Measurements from ENCODE around the gene ASTN2. TPM values are rescaled to one million over a fixed set of nuclear protein-coding genes. Genes with fewer than 3 reads are reported as not detected.

The ASTN2 gene
- total RNA-seq, 1 experiment from 2014 or later: 4.8 TPM

DNA sequence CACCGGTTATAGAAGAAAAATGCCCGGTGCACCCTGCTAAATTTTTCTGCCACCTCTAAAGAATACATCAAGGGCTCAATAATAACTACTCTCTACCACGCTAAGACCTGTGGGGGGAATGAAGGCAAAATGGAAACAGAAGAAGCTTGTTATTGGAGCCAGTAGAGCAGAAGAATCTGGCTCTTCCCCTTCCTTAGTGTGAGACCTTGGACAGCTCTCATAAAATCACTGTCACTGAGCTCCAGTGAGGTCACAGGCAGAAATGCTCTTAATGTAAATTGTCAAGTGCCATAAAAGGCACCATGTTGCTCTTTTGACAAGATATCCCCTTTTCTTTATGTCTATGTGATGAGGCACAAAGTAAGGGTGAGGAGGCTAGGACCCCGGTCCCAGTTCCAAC, 74.4 kb downstream of the ASTN2 start:
- no peak overlapping the region for H3K27ac ChIP-seq (ENCODE audit: low read depth, low read length)
- H3K36me3 ChIP-seq (ENCODE audit: control insufficient read depth in 1 of 2, insufficient read depth in 2 of 2, low read length in 2 of 2): no peaks in the 10 kb centered on the region
- DNase-seq (ENCODE audit: low read depth, low spot score) (no peak), ATAC-seq (no peak)
- RAD21 ChIA-PET (ENCODE audit: low non-redundant PET in 1 of 2, low total read pairs in 2 of 2, uncharacterized antibody in 2 of 2, unreplicated experiment in 2 of 2): no interaction called here
- H3K9me3 ChIP-seq (ENCODE audit: control insufficient read depth in 1 of 2, insufficient read depth in 1 of 2, low read depth in 1 of 2, low read length in 2 of 2): peaks cover 0 to 3% of the 10 kb centered on the region in 2 experiments; a peak in 2 of 4 replicates
- no TSS peak for BruUV-seq (replicated peaks)
- no peaks in the 10 kb centered on the region for H3K79me2 ChIP-seq (ENCODE audit: insufficient read depth, low read length)
- intact Hi-C loops (cut with micrococcal nuclease): no loop called here
- no peak overlapping the region for H2AFZ ChIP-seq (ENCODE audit: low read depth, low read length, poor library complexity, severe bottlenecking)
- H3K4me3 ChIP-seq (replicated peaks in 1 of 2; ENCODE audit: low read depth in 1 of 2, low read length in 2 of 2): no peak overlapping the region
- POLR2A ChIA-PET: no interaction called here
- CTCF ChIA-PET: no interaction called here
- no peaks in the 10 kb centered on the region for H3K9me2 ChIP-seq (ENCODE audit: insufficient read depth)
- no peak overlapping the region for H3K9ac ChIP-seq (ENCODE audit: low read length)
- no peaks in the 10 kb centered on the region for H3K27me3 ChIP-seq (ENCODE audit: insufficient read depth, low read length)
- H3K4me2 ChIP-seq (ENCODE audit: low read length): no peak overlapping the region
- H3K4me1 ChIP-seq (ENCODE audit: control insufficient read depth in 1 of 2, insufficient read depth in 2 of 2, low read length in 2 of 2): no peaks in the 10 kb centered on the region
- TF ChIP-seq POLR2A (IDR thresholded peaks at IDR 0.05; ENCODE audit: borderline replicate concordance, extremely low read depth, insufficient read depth, insufficient read length): no peak
- no peak for TF ChIP-seq JUND (IDR thresholded peaks at IDR 0.05)
- no peak for TF ChIP-seq SRF (IDR thresholded peaks at IDR 0.05; ENCODE audit: low read depth)
- TF ChIP-seq FOSL1 (IDR thresholded peaks at IDR 0.05; ENCODE audit: low read depth): no peak
- TF ChIP-seq ZFX (IDR thresholded peaks at IDR 0.05): no peak
- no peak for TF ChIP-seq ZNF274 (IDR thresholded peaks at IDR 0.05; ENCODE audit: low read depth, low read length)
- TF ChIP-seq REST (IDR thresholded peaks at IDR 0.05; ENCODE audit: low read depth): no peak
- no peak for TF ChIP-seq EGR1 (IDR thresholded peaks at IDR 0.05; ENCODE audit: low read depth)
- TF ChIP-seq POLR2AphosphoS5 (IDR thresholded peaks at IDR 0.05; ENCODE audit: low read depth, low read length): no peak
- no peak for TF ChIP-seq EZH2 (IDR thresholded peaks at IDR 0.05)
- TF ChIP-seq SP1 (IDR thresholded peaks at IDR 0.05; ENCODE audit: low read depth): no peak
- no peak for TF ChIP-seq TCF7L2 (IDR thresholded peaks at IDR 0.05; ENCODE audit: borderline replicate concordance, extremely low read depth, insufficient read depth, insufficient read length)
- TF ChIP-seq, protein P1, sequence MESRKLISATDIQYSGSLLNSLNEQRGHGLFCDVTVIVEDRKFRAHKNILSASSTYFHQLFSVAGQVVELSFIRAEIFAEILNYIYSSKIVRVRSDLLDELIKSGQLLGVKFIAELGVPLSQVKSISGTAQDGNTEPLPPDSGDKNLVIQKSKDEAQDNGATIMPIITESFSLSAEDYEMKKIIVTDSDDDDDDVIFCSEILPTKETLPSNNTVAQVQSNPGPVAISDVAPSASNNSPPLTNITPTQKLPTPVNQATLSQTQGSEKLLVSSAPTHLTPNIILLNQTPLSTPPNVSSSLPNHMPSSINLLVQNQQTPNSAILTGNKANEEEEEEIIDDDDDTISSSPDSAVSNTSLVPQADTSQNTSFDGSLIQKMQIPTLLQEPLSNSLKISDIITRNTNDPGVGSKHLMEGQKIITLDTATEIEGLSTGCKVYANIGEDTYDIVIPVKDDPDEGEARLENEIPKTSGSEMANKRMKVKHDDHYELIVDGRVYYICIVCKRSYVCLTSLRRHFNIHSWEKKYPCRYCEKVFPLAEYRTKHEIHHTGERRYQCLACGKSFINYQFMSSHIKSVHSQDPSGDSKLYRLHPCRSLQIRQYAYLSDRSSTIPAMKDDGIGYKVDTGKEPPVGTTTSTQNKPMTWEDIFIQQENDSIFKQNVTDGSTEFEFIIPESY (IDR thresholded peaks at IDR 0.05; ENCODE audit: extremely low read depth, insufficient replicate concordance, low read length): no peak
- TF ChIP-seq ATF3 (IDR thresholded peaks at IDR 0.05): no peak
- no peak for TF ChIP-seq EZH2phosphoT487 (IDR thresholded peaks at IDR 0.05; ENCODE audit: borderline replicate concordance)
- H4K20me1 ChIP-seq (ENCODE audit: insufficient read depth): no peaks in the 10 kb centered on the region
